Fibroblast of upper back skin (primary cell): ENCODE results near the gene ADRA2A.

Experiments used
- DNase-seq: peaks from one replicate; pipeline ENCODE4 v3.0.0-alpha.2; 2013

Gene ADRA2A

GRCh38 chr10:111084366-111085255 is 7.8 kb downstream of the ADRA2A start:
- DNase-seq: no peak

- DNase-seq: no peak
These were observed 9.0 kb downstream of the ADRA2A start for GRCh38 chr10:111085690-111086353.

- DNase-seq: no peak
These were observed 9.7 kb downstream of the ADRA2A start for GRCh38 chr10:111086574-111086973.

GRCh38 chr10:111087331-111087756 is 10.5 kb downstream of the ADRA2A start:
- no peak for DNase-seq

- DNase-seq: no peak
These were observed 11.2 kb downstream of the ADRA2A start for GRCh38 chr10:111087968-111088505.

GRCh38 chr10:111089293-111089692 is 12.5 kb downstream of the ADRA2A start:
- no peak for DNase-seq

GRCh38 chr10:111091833-111092232 is 15.0 kb downstream of the ADRA2A start:
- no peak for DNase-seq

- DNase-seq: peak; percentile 36
These were observed 17.0 kb downstream of the ADRA2A start for GRCh38 chr10:111093741-111094380.

- no peak for DNase-seq
These were observed 22.0 kb downstream of the ADRA2A start for GRCh38 chr10:111098679-111099437.

GRCh38 chr10:111100198-111100597 is 23.4 kb downstream of the ADRA2A start:
- no peak for DNase-seq

- DNase-seq: no peak
These were observed 25.0 kb downstream of the ADRA2A start for GRCh38 chr10:111101796-111102195.

- DNase-seq: no peak
These were observed 25.6 kb downstream of the ADRA2A start for GRCh38 chr10:111102359-111102837.

GRCh38 chr10:111103196-111103840 is 26.5 kb downstream of the ADRA2A start:
- DNase-seq: no peak

GRCh38 chr10:111104811-111105210 is 28.0 kb downstream of the ADRA2A start:
- no peak for DNase-seq

GRCh38 chr10:111106081-111106480 is 29.3 kb downstream of the ADRA2A start:
- no peak for DNase-seq

GRCh38 chr10:111107023-111107422 is 30.2 kb downstream of the ADRA2A start:
- no peak for DNase-seq

GRCh38 chr10:111107846-111108245 is 31.0 kb downstream of the ADRA2A start:
- no peak for DNase-seq

- no peak for DNase-seq
These were observed 31.6 kb downstream of the ADRA2A start for GRCh38 chr10:111108441-111108840.

- DNase-seq: no peak
These were observed 32.8 kb downstream of the ADRA2A start for GRCh38 chr10:111109501-111110242.

GRCh38 chr10:111110771-111111170 is 33.9 kb downstream of the ADRA2A start:
- DNase-seq: no peak

- no peak for DNase-seq
These were observed 35.5 kb downstream of the ADRA2A start for GRCh38 chr10:111112333-111112732.
